K562 (cell line): ENCODE measurements around the gene UNC5C. TPM values are rescaled to one million over a fixed set of nuclear protein-coding genes. Genes with fewer than 3 reads are reported as not detected.
A peak's percentile ranks its signal among the peaks of the same experiment; 100 is the strongest.

Experiments used
- NR3C1 ChIP-seq: sonication (generic); formaldehyde crosslinking; IDR thresholded peaks from 2 replicates; pipeline ENCODE4 v1.8.1; 2022; ENCODE audit warnings: missing genetic modification reagents
- PHF8 ChIP-seq: fragments of 200-600 bp; sonication (generic); IDR thresholded peaks from 2 replicates; pipeline ENCODE4 v1.6.1; 2012; ENCODE audit warnings: mixed run types, mild to moderate bottlenecking, inconsistent platforms, low read length, moderate library complexity, borderline replicate concordance
- PRPF4 ChIP-seq: fragments of 200-400 bp; formaldehyde crosslinking; IDR thresholded peaks from one replicate; pipeline ENCODE4 v1.6.1; 2017; ENCODE audit warnings: low read length, low read depth, mild to moderate bottlenecking; ENCODE audit not compliant: insufficient read depth, poor library complexity, severe bottlenecking
- TOE1 ChIP-seq, 2 experiments: fragments of 450-650 bp in 1 of 2; sonication (generic) in 1 of 2; formaldehyde crosslinking in 1 of 2; IDR thresholded peaks; 2 replicates each; pipeline versions ENCODE4 v1.7.1 to v1.8.0; 2016 to 2022; ENCODE audit warnings: borderline replicate concordance in 2 of 2, mild to moderate bottlenecking in 2 of 2, antibody characterized with exemption in 1 of 2, inconsistent platforms in 1 of 2, low read depth in 1 of 2, missing genetic modification reagents in 1 of 2, moderate library complexity in 1 of 2
- USF2 ChIP-seq: sonication (generic); formaldehyde crosslinking; IDR thresholded peaks from 2 replicates; pipeline ENCODE4 v1.5.0; 2020; ENCODE audit warnings: missing genetic modification reagents
- ZNF134 ChIP-seq: fragments of 250-450 bp; sonication (Bioruptor Pico); conservative IDR thresholded peaks from 2 replicates; pipeline ENCODE4 v1.4.0; 2020
- ZNF77 ChIP-seq: fragments of 250-450 bp; sonication (Bioruptor Pico); IDR thresholded peaks from 2 replicates; pipeline ENCODE4 v1.5.0; 2020
- polyA plus RNA-seq, 8 experiments: library from polyadenylated mRNA; depleted of rRNA in 4 of 8; stranded (reverse) in 5 of 8; unstranded in 3 of 8; fragments of >200 nt; fragmentation: Nextera tagmentation in 2 of 8; fragmentation: Illumina TruSeq in 1 of 8; extraction: Ambion mirVana in 2 of 8; extraction: Trizol in 1 of 8; gene quantifications; 2 replicates each; pipeline versions ENCODE4 v1.2.1 to v1.2.3, GENCODE V29; 2011 to 2014; ENCODE audit warnings: inconsistent platforms in 1 of 8, missing spikeins in 1 of 8
- total RNA-seq, 7 experiments: library from RNA; depleted of rRNA in 6 of 7; stranded (reverse); fragments of >200 nt in 6 of 7; fragmentation: Illumina TruSeq in 2 of 7; extraction: Trizol in 2 of 7; gene quantifications; 2 replicates each; pipeline versions ENCODE4 v1.2.1 to v1.2.3, GENCODE V29; 2011 to 2021; ENCODE audit warnings: low replicate concordance in 1 of 7
- TF ChIP-seq, protein P1 (sequence below), 2 experiments: fragments of 450-650 bp; formaldehyde crosslinking in 1 of 2; IDR thresholded peaks; 2 replicates each; pipeline versions ENCODE4 v1.4.0 to v1.6.1; 2014 to 2020; ENCODE audit warnings: mild to moderate bottlenecking in 2 of 2, borderline replicate concordance in 1 of 2, low read depth in 1 of 2

Gene UNC5C
- total and polyA plus RNA-seq, 9 of the 15 experiments (the other 6 are each of a cell fraction or from before 2014, with no cell fraction given), result under 0.01 to 0.10 (median 0.03) TPM; not detected in 1

GRCh38 chr4:95167805-95168204 is 381.0 kb downstream of the UNC5C start (continued):
- no peak for TF ChIP-seq TOE1 (IDR thresholded peaks at IDR 0.05; ENCODE audit: borderline replicate concordance)
- TF ChIP-seq TOE1 (CRISPR knock-in tag; IDR thresholded peaks at IDR 0.05; ENCODE audit: borderline replicate concordance, low read depth), result no peak
- no peak for TF ChIP-seq ZNF77 (CRISPR knock-in tag)
- no peak for TF ChIP-seq NR3C1 (CRISPR knock-in tag)
- TF ChIP-seq PHF8, result no peak
- no peak for TF ChIP-seq ZNF134 (CRISPR knock-in tag)
- TF ChIP-seq USF2 (CRISPR knock-in tag), result no peak
- no peak for TF ChIP-seq PRPF4
- TF ChIP-seq, protein P1, sequence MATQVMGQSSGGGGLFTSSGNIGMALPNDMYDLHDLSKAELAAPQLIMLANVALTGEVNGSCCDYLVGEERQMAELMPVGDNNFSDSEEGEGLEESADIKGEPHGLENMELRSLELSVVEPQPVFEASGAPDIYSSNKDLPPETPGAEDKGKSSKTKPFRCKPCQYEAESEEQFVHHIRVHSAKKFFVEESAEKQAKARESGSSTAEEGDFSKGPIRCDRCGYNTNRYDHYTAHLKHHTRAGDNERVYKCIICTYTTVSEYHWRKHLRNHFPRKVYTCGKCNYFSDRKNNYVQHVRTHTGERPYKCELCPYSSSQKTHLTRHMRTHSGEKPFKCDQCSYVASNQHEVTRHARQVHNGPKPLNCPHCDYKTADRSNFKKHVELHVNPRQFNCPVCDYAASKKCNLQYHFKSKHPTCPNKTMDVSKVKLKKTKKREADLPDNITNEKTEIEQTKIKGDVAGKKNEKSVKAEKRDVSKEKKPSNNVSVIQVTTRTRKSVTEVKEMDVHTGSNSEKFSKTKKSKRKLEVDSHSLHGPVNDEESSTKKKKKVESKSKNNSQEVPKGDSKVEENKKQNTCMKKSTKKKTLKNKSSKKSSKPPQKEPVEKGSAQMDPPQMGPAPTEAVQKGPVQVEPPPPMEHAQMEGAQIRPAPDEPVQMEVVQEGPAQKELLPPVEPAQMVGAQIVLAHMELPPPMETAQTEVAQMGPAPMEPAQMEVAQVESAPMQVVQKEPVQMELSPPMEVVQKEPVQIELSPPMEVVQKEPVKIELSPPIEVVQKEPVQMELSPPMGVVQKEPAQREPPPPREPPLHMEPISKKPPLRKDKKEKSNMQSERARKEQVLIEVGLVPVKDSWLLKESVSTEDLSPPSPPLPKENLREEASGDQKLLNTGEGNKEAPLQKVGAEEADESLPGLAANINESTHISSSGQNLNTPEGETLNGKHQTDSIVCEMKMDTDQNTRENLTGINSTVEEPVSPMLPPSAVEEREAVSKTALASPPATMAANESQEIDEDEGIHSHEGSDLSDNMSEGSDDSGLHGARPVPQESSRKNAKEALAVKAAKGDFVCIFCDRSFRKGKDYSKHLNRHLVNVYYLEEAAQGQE (IDR thresholded peaks at IDR 0.05; ENCODE audit: borderline replicate concordance), result peak; percentile 76; the same call in 1 of the 2 replicates
- TF ChIP-seq, protein P1 (CRISPR knock-in tag; IDR thresholded peaks at IDR 0.05; ENCODE audit: low read depth), result no peak
- TF ChIP-seq, all 486 proteins: peak for 6
